ENCODE data around the gene CAV1.

Gene CAV1

GRCh38 chr7:116516324-116516723, 8.5 kb upstream of the CAV1 start:
- TF ChIP-seq CTCF (IDR thresholded peaks at IDR 0.05), result no peak
- Histone ChIP-seq H3K4me3 (no peak overlapping the region), H3K4me1 (peaks cover 0 to 9% (median 3%) of the 10 kb centered on the region in 4 donors), H3K27me3 (no peaks in the 10 kb centered on the region), H3K36me3 (no peaks in the 10 kb centered on the region), H3K27ac (no peak overlapping the region), H3K9me3 (no peaks in the 10 kb centered on the region)
- DNase-seq, result no peak
- intact Hi-C loops (cut with DNase I; ENCODE audit: low total_unique reads), result no loop called here

- H3K4me3 ChIP-seq, result no peak overlapping the region
- H3K27me3 ChIP-seq, result no peaks in the 10 kb centered on the region
- no peak overlapping the region for H3K27ac ChIP-seq
- no peak for DNase-seq
- H3K36me3 ChIP-seq, result no peaks in the 10 kb centered on the region
- intact Hi-C loops (cut with DNase I; ENCODE audit: low total_unique reads), result no loop called here
- H3K9me3 ChIP-seq, result no peaks in the 10 kb centered on the region
- peaks cover 0 to 14% (median 0%) of the 10 kb centered on the region in 4 donors for H3K4me1 ChIP-seq
- no peak for TF ChIP-seq CTCF (IDR thresholded peaks at IDR 0.05)
These were observed 7.2 kb upstream of the CAV1 start for GRCh38 chr7:116517626-116518025.

- Histone ChIP-seq H3K4me1 (peaks cover 0 to 24% (median 0%) of the 10 kb centered on the region in 4 donors), H3K27me3 (no peaks in the 10 kb centered on the region), H3K36me3 (no peaks in the 10 kb centered on the region), H3K9me3 (no peaks in the 10 kb centered on the region), H3K4me3 (no peak overlapping the region), H3K27ac (no peak overlapping the region)
- intact Hi-C loops (cut with DNase I; ENCODE audit: low total_unique reads), result no loop called here
- TF ChIP-seq CTCF (IDR thresholded peaks at IDR 0.05), result no peak
- no peak for DNase-seq
These were observed 5.9 kb upstream of the CAV1 start for GRCh38 chr7:116518961-116519360.

GRCh38 chr7:116521046-116521664, 3.7 kb upstream of the CAV1 start:
- H3K9me3 ChIP-seq, result no peaks in the 10 kb centered on the region
- intact Hi-C loops (cut with DNase I; ENCODE audit: low total_unique reads), result no loop called here
- no peak overlapping the region for H3K4me3 ChIP-seq
- no peak overlapping the region for H3K27ac ChIP-seq
- no peak for DNase-seq
- peaks cover 0 to 21% (median 0%) of the 10 kb centered on the region in 4 donors for H3K4me1 ChIP-seq
- no peak for TF ChIP-seq CTCF (IDR thresholded peaks at IDR 0.05)
- no peaks in the 10 kb centered on the region for H3K27me3 ChIP-seq
- H3K36me3 ChIP-seq, result no peaks in the 10 kb centered on the region

- no peak for DNase-seq
- Histone ChIP-seq H3K4me1 (peaks cover 0 to 21% (median 0%) of the 10 kb centered on the region in 4 donors), H3K9me3 (no peaks in the 10 kb centered on the region), H3K27me3 (no peaks in the 10 kb centered on the region), H3K4me3 (no peak overlapping the region), H3K36me3 (no peaks in the 10 kb centered on the region), H3K27ac (peak overlapping the region in 1 of 2 donors; percentile 7)
- intact Hi-C loops (cut with DNase I; ENCODE audit: low total_unique reads), result no loop called here
- no peak for TF ChIP-seq CTCF (IDR thresholded peaks at IDR 0.05)
These were observed 2.6 kb upstream of the CAV1 start for GRCh38 chr7:116522247-116522646.

- Histone ChIP-seq H3K4me1 (peaks cover 0 to 32% (median 6%) of the 10 kb centered on the region in 4 donors), H3K27ac (peak overlapping the region; percentile 93 to 99), H3K9me3 (no peaks in the 10 kb centered on the region), H3K27me3 (no peaks in the 10 kb centered on the region), H3K4me3 (peak overlapping the region; percentile 76 to 90), H3K36me3 (peaks cover 0 to 5% (median 0%) of the 10 kb centered on the region in 3 donors)
- TF ChIP-seq CTCF (IDR thresholded peaks at IDR 0.05), result no peak
- DNase-seq, result no peak
- intact Hi-C loops (cut with DNase I; ENCODE audit: low total_unique reads), result no loop called here
These were observed 621 bp upstream of the CAV1 start for GRCh38 chr7:116524221-116524608.
